Activated T-cell treated with anti-CD3 and anti-CD28 coated beads for 1 hour (primary cell): ENCODE measurements around the gene PARP8.

ENCODE experiments used
- DNase-seq: peaks from one replicate; pipeline ENCODE4 v3.0.0-alpha.2; 2020; ENCODE audit warnings: low read depth

The PARP8 gene

DNA sequence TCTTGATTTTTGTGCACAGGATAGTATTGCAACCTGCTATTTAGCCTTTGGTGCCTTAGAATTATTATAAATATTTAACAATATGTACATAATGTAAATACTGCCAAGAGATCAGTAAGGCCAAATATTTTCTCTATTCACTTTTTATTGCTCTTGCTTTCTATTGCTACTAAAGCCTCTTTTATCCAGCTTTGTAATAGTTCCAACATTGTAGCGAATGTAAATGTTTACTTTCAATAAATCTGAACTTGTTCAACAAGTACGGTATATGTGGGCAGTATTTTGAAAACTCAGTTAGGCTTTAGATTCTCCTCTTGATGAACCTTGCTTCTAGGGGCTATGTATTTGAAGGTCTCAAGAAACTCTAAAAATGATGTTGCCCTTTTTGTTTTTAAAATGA, 179.8 kb downstream of the PARP8 start:
- DNase-seq: no peak

DNA sequence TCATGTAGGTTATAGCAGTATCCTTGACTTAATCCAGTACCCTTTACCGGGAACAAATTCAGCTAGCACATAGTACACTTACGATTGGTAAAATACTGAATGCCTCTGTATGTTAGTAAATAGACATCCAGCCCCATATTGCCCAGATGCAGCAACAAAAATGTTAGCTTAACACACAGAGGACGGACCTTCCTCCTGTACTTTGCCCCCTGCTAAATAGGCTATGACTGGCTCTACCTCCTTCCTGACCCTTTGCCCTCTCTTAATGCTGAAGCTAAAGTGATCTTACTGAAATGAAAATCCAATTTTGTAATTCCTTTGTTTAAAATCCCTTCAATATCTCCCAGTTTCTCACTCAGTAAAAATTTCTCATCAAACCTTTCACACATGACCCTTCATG, 183.1 kb downstream of the PARP8 start:
- DNase-seq: no peak

DNA sequence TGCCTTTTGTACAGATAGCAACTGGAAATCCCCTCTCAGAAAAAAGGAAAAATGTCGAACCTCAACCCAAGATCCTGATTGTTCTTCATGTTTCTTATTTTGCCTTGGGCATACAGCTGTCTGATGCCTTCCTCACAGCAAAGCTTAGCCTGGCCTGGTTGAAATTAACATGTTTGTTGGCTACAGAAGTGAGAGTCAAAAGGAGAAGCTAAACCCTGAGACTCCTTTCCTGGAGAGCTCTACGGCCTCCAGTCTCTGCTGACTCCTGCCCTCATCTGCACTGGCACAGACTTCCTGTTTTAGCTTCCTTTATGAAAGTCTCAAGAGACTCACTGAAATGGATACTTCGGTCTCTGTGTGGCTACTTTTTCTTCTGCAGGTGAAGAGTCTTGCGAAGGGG, 186.7 kb downstream of the PARP8 start:
- no peak for DNase-seq

DNA sequence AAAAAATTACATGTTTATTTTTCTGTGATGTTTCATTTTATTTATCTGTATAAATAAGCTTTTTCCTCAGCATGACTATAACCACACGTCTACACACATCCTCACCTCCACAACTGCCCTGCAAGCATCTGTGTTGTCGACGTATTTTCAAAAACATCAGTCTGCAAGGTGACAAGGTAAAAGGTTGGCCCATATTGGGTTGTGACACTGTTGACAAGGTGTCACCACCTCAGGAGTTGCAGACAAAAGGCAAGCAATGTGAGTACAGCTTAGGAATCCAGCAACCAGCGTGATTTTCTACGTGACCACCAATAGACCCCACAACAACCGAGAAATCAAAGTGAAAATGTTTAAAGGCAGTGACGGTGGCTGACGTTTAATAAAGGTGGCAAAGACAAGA, 187.6 kb downstream of the PARP8 start:
- no peak for DNase-seq

DNA sequence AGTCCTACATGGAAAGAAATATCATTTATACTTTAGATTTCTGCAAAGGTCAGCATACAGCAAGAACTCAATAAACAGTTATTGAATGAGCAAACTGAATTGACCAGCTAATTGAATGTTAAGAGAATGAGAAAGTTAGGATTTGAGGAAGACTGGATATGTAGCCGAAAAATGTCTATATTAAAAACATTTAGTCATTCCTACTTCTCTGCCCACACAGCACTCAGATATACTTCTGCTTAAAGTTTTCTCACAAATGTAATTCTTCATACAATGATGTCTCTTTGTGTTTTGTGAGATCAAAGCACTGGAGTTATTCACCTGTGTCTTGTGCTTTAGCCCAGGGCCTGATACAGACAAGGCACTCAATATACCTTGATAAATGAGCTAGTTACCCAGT, 188.6 kb downstream of the PARP8 start:
- no peak for DNase-seq

DNA sequence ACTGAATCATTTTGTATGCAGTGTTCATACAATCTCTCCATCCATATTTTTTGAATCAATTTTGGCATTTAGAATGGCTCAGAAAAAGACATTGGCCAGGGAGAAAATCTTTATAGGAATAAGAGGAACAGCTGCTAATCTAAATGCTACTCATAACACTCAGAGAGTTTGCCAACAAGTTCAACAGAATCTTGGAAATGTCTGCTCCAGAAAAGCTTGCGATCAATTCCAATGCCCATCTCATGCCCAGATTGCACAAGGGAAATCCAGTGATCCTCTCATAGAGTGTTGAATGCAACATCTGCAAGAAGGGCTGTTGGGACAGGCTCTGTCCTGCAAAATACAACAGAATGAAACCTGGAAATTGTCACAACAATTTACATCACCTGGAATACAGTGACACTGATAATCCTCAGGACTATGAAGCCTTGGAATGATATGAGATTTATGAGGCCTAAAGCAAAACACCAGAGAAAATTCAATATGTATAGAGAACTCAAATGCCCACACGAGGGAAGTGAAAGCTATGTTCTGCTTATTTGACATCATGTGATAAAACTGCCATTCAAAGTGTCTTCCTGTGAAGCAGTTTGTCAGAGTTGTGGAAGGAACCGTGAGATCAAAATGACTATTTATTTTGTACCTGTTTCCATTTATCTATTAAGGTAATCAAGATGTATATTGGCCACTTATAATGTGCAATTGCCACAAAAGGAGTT, 190.1 kb downstream of the PARP8 start:
- no peak for DNase-seq

DNA sequence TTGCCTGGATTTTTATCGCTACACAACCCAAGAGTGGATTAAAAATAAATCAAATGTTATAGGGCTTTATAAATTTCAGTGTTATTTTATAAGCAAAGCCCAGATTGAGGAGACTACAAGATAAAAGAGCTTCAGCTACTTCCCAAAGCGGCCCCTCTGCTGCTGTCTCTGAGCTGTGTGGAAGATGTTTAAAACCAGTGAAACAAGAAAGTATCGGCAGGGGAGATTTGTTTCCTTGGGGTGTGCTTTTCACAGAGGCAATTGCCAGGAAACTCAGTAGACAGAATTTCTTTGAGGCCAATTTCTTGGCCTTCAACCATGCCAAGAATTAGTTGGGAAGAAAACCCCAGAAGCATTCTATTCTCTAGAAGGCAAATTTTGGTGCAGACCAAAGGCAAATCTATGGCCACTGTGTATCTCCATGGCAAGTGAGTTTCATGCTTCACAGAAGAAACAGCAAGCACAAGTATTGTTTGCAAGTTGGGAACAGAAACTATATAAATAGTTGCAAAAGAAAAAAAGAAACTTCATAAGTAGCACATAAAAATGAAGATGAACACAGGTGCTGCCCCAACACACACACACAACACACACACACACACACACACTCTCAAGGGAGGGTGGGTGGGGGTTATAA, 197.2 kb downstream of the PARP8 start:
- DNase-seq: no peak

DNA sequence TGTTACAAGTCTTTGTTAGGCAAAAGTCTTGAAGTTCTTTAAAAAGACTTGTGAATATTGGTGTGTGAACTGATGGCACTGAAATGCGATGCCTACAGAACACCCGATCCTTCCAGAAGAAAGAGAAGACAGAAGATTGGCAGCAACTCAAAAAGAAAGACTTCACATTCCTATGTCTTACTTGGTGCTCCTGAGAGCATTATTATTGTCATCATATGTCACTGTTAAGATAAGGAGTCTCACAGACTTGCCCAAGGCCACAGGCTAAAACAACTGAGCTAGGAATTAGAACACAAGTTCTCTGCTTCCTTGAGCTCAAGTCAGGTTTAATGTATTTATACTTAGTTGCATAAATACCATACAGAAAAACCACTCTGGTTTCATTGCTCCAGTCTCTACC, 198.0 kb downstream of the PARP8 start:
- no peak for DNase-seq

DNA sequence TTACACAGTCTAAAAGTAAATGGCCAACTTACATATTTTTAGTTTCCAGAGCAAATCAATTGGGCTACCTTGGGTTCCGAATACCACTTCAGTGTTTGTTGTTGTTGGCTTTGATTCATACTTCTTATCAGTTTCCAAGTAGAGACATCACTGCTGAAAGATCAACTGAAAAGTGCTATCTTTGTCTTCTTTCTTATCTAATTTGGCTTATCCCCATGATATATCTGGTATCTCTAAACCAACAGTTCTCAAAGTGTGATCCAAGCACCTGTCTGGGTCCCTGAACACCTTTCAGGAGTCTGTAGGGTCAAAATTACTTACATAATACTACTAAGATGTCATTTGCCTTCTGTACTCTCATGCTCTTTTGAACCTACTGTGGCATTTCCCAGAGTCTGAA, 200.0 kb downstream of the PARP8 start:
- no peak for DNase-seq

DNA sequence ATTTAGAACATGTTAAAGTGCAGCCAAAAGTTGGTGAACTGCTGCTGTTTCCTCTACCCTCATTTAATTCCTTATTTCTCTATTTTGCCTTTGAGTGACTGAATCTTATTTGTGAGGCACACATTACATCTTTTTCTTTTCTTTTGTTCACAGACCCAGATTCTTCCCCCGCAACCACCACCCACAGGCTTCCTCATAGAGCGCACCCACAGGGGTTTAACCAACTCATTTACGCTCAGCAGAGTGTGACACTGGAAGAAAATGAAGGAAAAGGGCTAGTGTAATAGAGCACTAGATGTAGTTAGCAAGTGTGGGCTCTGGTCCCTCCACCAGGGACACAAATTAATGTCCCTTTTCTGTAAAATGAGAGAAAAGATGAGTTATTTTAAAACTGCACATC, 200.7 kb downstream of the PARP8 start:
- DNase-seq: no peak

DNA sequence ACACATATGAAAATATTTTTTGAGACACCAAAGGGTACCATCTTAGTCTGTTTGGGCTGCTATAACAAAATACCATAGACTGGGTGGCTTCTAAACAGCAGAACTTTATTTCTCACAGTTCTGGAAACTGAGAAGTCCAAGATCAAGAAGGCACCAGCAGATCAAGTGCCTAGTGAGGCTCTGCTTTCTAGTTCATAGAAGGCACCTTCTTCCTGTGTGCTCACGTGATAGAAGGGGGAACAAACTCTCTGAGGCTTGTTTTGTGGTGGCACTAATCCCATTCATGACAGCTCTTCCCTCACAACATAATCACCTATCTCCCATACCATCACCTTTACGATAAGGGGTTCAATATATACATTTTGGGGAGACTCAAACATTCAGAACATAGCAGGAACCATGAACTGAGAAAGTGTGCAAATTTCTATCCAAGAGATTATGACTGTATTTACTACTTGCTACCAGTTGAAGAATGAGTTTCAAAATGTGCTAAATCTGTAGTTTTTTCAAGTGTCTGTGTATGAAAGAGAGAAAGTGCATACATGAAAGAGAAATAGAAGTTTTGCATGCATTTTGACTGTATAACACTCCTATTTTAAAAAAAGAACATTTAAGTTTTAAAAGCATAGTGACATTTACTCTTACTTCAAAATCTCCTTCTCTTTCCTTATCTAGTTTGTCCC, 207.3 kb downstream of the PARP8 start:
- DNase-seq: no peak

DNA sequence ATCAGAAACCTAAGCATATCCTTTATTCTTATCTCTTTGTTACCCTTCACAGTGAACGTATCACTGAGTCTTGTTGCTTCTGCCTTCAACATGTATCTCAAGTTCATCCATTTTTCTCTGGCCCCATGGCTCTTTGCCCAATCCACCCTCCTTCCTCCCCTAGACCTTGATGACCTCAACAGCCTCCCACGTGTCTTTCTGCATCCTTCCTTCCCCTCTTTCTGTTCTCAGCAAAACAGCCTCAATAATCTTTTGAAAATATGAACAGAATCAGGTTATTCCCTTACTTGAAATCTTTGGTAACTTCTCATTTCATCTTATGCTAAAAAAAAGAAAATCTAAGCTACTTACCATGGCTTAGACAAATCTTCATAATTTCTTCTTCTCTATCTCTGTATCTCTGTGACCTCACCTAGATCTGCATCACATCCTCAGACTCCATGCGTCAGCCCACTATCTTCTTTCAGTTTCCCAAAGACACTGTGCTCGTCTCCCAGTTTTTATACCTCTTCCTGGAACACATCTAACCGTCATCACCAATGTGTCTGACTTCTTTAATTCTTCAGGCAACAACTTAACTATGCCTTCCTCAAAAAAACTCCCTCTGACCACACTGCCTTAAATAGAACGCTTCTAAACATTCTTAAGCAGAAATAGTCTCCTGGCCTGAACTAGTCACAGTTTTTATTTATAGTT, 208.0 kb downstream of the PARP8 start:
- DNase-seq: no peak

DNA sequence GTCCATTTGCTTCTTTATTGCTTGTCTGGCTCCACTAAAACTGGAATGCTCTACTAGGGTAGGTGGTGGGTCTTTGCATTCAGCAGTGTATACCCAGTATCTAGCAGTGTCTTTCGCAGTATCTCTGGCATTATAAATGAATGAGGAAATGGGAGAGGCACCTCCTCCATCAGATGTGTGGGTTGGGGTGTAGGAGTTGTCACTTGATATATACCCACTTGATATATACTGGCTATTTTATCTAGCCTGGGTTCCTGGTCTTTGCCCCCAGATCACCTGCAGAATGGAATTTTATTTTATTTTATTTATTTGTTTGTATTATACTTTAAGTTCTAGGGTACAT, 208.5 kb downstream of the PARP8 start:
- no peak for DNase-seq

DNA sequence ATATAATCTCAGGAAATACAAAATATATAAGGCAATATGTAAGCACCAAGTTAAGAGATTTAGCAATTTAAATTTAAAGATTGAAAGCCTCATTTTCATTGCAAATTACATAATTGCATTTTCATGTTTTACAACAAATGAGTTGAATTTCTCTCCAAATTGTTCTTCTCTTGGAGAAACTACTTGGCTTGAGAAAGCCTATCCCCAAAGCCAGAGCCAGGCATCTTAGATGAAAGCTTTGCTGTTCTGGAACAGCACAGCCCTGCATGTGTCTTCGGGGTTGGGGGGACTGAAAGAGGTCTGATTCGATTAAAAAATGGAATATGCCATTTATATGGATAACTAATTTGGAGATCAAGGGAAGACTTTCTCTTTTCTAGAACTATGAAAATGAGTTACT, 212.0 kb downstream of the PARP8 start:
- no peak for DNase-seq

DNA sequence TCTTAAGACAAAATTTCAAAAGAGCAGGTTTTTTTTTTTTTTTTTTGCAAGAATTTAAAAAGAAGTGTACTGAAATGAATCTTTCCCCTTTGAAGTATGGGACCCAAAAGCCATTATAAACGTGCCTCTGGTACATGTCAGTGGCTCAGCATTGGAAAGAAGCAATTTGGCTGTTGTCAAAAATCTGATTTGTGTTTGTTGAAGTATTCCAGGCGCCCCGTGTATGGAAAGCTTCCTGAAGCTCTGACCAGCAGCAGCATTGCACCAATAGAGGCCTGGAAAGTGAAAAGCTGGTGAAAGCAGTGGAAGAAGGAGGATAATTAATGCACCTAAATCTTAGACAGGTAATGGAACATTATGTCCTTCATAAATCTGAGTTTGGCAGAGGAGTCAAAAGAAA, 215.0 kb downstream of the PARP8 start:
- no peak for DNase-seq

DNA sequence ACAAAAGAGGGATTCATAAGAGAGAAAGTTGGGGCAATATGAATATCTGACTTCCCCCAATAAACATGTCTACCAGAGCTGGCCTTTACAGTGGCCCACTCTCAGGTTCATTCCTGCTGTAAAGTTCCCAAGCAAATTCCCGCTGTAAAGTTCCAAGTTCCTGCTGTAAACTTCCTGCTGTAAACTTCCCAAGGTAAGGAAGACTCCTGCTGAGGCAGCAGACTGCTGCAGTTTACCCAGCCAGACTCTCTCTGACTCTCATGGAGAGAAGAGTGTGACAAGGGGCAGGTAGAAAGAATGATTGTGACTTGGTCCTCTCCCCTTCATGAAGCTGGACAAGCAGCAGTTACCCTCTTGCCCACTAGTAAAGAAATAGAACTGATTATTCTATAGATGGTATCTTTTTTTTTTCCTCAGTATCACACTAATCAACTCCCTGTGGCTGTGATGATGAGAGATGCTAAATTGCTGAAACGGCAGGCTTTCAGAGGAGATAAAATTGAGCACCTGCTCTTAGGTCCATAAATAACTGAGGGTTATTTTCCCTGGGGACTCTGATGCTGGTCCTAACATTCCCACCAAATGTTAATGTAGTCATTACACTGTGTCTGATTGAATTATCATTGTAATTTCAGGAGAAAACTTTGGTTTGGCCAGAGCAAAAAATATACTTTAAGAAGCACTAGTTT, 220.4 kb downstream of the PARP8 start:
- no peak for DNase-seq

DNA sequence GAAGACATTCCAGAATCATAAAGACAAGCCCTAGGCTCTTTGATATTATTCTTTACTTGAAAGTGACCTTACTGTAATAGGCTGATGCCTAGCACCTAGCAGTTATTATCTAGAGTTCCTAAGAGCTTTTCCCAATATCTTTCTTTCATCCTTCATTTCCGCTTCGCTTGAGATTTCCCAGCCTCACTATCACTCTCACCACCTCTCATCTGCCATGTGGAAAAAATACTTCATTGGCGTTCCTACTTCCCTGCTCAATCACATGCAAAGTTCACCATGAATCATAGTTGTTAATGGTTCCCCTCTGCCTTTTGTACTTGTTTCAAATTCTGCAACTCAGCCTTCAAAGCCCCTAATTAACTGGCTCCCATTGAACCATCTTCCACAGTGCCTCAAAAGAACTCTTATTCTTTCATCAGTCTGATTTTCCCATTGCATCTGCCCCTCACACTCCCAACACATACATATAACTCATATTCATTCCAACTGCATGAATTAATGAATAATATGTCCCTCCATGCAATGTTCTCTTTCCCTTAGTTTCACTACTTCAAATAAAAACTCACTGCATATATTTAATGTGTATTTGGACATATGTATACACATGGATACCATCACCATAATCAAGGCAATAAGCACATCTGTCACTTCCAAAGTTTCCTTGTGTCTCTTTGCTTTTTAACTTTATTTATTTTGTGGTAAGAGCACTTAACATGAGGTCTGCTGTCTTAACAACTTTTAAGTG, 221.6 kb downstream of the PARP8 start:
- no peak for DNase-seq

DNA sequence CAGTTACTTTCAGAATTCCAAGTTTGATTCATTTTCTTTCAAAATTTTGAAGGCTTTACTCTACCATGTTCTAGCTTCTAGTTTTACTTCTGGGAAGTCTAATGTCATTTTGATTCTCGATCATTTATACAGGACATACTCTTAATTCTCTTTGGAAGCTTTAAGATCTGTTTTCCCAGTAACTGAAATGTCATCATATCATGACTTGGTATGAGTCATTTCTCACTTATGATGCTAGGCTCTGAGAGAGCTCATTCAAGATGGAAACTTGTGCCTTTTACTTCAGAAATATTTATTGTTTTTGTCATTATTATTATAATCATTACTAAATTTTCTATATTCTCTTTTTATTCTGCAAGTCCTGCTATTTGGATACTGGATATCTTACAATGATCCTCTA, 222.3 kb downstream of the PARP8 start:
- DNase-seq: no peak

DNA sequence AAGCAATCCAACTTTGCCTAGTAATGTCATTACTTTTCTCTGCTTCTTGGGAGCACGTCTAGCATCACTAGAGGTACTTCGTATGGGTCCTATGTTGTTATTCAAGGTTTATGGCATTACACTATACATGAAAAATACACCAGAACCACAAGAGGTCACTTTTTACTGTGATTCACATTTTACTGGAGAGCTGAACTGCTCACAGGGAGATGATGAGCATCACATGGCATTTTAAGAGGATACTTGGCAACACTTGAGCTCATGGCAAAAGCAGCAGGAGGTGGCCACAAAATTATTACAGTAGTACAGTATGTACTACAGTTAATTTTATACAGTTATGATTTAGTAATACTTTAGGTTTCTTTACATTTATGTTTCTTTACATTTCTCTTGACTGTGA, 223.4 kb downstream of the PARP8 start:
- DNase-seq: no peak
